Panc1 (cell line): ENCODE results near the gene LPP. TPM values are rescaled to one million over a fixed set of nuclear protein-coding genes. Genes with fewer than 3 reads are reported as not detected.

Source experiments
- ATAC-seq: fragments of 200-7000 bp; cut with Tn5 transposase; 2 replicates; pipeline ENCODE4 v1.9.1; 2020; ENCODE audit warnings: mild to moderate bottlenecking, moderate library complexity
- BruUV-seq: library from RNA; stranded (reverse); fragments of 400-500 nt; replicated peaks from 2 replicates; lab custom pipeline; 2021; lab: Mats Ljungman, UMichigan
- CTCF ChIA-PET: fragments of 300-600 bp; sonication (Branson Sonifier 250); formaldehyde crosslinking; loops from one replicate; lab custom pipeline; 2022; ENCODE audit warnings: antibody characterized with exemption; lab: Charles Lee
- POLR2A ChIA-PET: fragments of 300-600 bp; sonication (Branson Sonifier 250); formaldehyde crosslinking; loops from one replicate; lab custom pipeline; 2022; ENCODE audit warnings: antibody characterized with exemption; lab: Charles Lee
- DNase-seq: peaks from one replicate; pipeline ENCODE4 v3.0.0-alpha.2; 2010; ENCODE audit warnings: low read depth, low spot score
- H3K27ac ChIP-seq: 2 replicates; pipeline ENCODE4 v1.5.1; 2011; ENCODE audit warnings: mild to moderate bottlenecking, low read length, inconsistent platforms
- H3K27me3 ChIP-seq: fragments of 200-500 bp; sonication (Bioruptor generic); 2 replicates; pipeline ENCODE4 v1.6.0; 2014; ENCODE audit warnings: low read length, inconsistent platforms; ENCODE audit not compliant: control insufficient read depth, insufficient read depth
- H3K36me3 ChIP-seq: fragments of 200-500 bp; sonication (Bioruptor generic); 2 replicates; pipeline ENCODE4 v1.5.1; 2014; ENCODE audit warnings: inconsistent platforms, mild to moderate bottlenecking, low read length, moderate library complexity; ENCODE audit not compliant: control insufficient read depth, insufficient read depth
- H3K4me1 ChIP-seq: 2 replicates; pipeline ENCODE4 v1.5.1; 2011; ENCODE audit warnings: inconsistent platforms, mild to moderate bottlenecking, low read length, moderate library complexity; ENCODE audit not compliant: control insufficient read depth, insufficient read depth
- H3K4me3 ChIP-seq, 2 experiments: 2 replicates each; pipeline ENCODE4 v1.5.1; 2011 to 2012; ENCODE audit warnings: low read depth in 2 of 2, low read length in 2 of 2, mild to moderate bottlenecking in 2 of 2, inconsistent platforms in 1 of 2, moderate library complexity in 1 of 2
- H3K9me3 ChIP-seq: fragments of 200-500 bp; sonication (Bioruptor generic); 2 replicates; pipeline ENCODE4 v1.5.1; 2014; ENCODE audit warnings: low read depth, mild to moderate bottlenecking, inconsistent platforms, low read length, moderate library complexity; ENCODE audit not compliant: control insufficient read depth, insufficient read depth
- POLR2AphosphoS5 ChIP-seq: IDR thresholded peaks from 2 replicates; pipeline ENCODE4 v1.6.1; 2012; ENCODE audit warnings: mild to moderate bottlenecking, low read depth, low read length, moderate library complexity
- SIN3A ChIP-seq: IDR thresholded peaks from 2 replicates; pipeline ENCODE4 v1.6.1; 2012; ENCODE audit warnings: low read depth, mild to moderate bottlenecking, low read length, moderate library complexity, borderline replicate concordance; ENCODE audit not compliant: insufficient read depth
- TCF7L2 ChIP-seq: IDR thresholded peaks from 2 replicates; pipeline ENCODE4 v1.6.1; 2011; ENCODE audit warnings: mild to moderate bottlenecking, low read depth, low read length, inconsistent platforms
- in situ Hi-C: cut with HindIII; loops from 2 replicates; pipeline ENCODE4 v1.10.0; 2016; ENCODE audit warnings: low sequenced_read_pairs, low pct_unique_long_range_greater_than_20kb
- intact Hi-C: fragments of 100-400 bp; cut with micrococcal nuclease; formaldehyde crosslinking; loops from one replicate; pipeline ENCODE4 v1.10.0; 2022; ENCODE audit not compliant: unreplicated experiment
- total RNA-seq: library from RNA; stranded (reverse); gene quantifications from one replicate; pipeline ENCODE4 v1.2.1, GENCODE V29; 2021; ENCODE audit not compliant: unreplicated experiment
- TF ChIP-seq, protein P1 (sequence below): fragments of 450-650 bp; IDR thresholded peaks from 2 replicates; pipeline ENCODE4 v1.5.1; 2017; ENCODE audit warnings: mild to moderate bottlenecking
- TF ChIP-seq, protein P2 (sequence below), 2 experiments: IDR thresholded peaks; 2 replicates each; pipeline ENCODE4 v1.6.1; 2011 to 2012; ENCODE audit warnings: low read depth in 2 of 2, control low read depth in 1 of 2, low read length in 1 of 2, mild to moderate bottlenecking in 1 of 2, moderate library complexity in 1 of 2; ENCODE audit not compliant: insufficient read depth in 1 of 2

LPP gene
- total RNA-seq, 1 experiment from 2014 or later = 90.0 TPM

DNA sequence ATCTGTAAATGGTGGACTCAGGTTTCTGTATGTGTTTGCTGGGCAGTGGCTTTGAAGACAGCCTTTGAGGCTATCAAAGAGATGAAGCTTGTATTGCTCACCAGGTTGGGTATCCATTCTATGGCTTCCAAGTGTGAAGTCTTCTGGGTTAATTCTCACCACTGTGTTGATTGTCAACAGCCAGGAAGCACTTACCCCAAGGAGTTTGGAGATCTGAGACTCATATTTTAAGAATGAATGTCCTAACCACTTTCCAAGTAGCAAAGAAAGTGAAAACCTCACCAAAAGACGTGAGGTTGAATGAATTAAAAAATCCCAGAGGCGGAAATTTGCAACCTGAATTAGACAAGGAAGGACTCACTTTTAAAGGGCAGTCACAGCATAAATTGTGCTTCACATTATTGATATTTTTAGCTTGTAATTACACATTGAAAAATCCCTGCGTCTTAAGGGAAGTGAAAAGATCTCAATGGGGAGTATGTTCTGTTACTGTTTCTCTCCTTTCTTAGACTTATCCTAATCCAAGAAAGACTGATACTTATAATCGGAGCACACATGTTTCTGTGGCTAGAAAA lies 713.8 kb downstream of the LPP start:
- in situ Hi-C loops (no loop called here), intact Hi-C loops (no loop called here)
- no peak overlapping the region for H3K27ac ChIP-seq
- no peak overlapping the region for H3K4me3 ChIP-seq
- BruUV-seq = no TSS peak
- no peaks in the 10 kb centered on the region for H3K27me3 ChIP-seq
- CTCF ChIA-PET = no interaction called here
- H3K4me1 ChIP-seq = no peaks in the 10 kb centered on the region
- POLR2A ChIA-PET = no interaction called here
- TF ChIP-seq, protein P1, sequence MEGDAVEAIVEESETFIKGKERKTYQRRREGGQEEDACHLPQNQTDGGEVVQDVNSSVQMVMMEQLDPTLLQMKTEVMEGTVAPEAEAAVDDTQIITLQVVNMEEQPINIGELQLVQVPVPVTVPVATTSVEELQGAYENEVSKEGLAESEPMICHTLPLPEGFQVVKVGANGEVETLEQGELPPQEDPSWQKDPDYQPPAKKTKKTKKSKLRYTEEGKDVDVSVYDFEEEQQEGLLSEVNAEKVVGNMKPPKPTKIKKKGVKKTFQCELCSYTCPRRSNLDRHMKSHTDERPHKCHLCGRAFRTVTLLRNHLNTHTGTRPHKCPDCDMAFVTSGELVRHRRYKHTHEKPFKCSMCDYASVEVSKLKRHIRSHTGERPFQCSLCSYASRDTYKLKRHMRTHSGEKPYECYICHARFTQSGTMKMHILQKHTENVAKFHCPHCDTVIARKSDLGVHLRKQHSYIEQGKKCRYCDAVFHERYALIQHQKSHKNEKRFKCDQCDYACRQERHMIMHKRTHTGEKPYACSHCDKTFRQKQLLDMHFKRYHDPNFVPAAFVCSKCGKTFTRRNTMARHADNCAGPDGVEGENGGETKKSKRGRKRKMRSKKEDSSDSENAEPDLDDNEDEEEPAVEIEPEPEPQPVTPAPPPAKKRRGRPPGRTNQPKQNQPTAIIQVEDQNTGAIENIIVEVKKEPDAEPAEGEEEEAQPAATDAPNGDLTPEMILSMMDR = no peak
- no peak for TF ChIP-seq POLR2AphosphoS5
- TF ChIP-seq SIN3A = no peak
- no peak for TF ChIP-seq TCF7L2
- TF ChIP-seq, protein P2, sequence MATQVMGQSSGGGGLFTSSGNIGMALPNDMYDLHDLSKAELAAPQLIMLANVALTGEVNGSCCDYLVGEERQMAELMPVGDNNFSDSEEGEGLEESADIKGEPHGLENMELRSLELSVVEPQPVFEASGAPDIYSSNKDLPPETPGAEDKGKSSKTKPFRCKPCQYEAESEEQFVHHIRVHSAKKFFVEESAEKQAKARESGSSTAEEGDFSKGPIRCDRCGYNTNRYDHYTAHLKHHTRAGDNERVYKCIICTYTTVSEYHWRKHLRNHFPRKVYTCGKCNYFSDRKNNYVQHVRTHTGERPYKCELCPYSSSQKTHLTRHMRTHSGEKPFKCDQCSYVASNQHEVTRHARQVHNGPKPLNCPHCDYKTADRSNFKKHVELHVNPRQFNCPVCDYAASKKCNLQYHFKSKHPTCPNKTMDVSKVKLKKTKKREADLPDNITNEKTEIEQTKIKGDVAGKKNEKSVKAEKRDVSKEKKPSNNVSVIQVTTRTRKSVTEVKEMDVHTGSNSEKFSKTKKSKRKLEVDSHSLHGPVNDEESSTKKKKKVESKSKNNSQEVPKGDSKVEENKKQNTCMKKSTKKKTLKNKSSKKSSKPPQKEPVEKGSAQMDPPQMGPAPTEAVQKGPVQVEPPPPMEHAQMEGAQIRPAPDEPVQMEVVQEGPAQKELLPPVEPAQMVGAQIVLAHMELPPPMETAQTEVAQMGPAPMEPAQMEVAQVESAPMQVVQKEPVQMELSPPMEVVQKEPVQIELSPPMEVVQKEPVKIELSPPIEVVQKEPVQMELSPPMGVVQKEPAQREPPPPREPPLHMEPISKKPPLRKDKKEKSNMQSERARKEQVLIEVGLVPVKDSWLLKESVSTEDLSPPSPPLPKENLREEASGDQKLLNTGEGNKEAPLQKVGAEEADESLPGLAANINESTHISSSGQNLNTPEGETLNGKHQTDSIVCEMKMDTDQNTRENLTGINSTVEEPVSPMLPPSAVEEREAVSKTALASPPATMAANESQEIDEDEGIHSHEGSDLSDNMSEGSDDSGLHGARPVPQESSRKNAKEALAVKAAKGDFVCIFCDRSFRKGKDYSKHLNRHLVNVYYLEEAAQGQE (IDR thresholded peaks at IDR 0.05; ENCODE audit: insufficient read depth in 1 of 2, low read depth in 2 of 2, low read length in 1 of 2) = no peak
- ATAC-seq (no peak), DNase-seq (no peak)
- no peaks in the 10 kb centered on the region for H3K36me3 ChIP-seq
- H3K9me3 ChIP-seq = no peaks in the 10 kb centered on the region

DNA sequence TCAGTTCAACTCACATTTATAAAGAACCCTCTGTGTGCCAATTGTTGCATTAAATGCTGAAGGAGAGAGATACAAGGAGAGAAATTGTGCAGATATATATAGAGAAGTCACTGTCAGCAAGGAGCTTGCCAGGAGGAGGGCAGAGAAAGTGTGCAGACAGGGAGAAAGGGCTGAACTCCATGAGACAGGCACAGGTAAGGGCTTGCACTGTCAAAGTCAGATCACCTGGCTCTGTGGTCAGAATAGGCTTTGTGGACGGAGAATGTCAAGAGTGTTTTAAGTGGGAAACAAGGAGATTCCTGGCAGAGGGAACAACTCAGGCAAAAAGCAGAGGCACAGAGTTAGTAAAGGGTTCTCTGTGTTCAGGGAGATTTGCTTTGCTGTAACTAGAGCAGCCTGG lies 714.8 kb downstream of the LPP start:
- Histone ChIP-seq H3K27me3 (no peaks in the 10 kb centered on the region), H3K27ac (no peak overlapping the region), H3K4me1 (no peaks in the 10 kb centered on the region), H3K4me3 (no peak overlapping the region), H3K9me3 (no peaks in the 10 kb centered on the region), H3K36me3 (no peaks in the 10 kb centered on the region)
- ChIA-PET CTCF (no interaction called here), POLR2A (no interaction called here)
- intact Hi-C loops = no loop called here
- TF ChIP-seq SIN3A = no peak
- no peak for TF ChIP-seq POLR2AphosphoS5
- TF ChIP-seq, protein P1 = no peak
- TF ChIP-seq, protein P2 (IDR thresholded peaks at IDR 0.05; ENCODE audit: insufficient read depth in 1 of 2, low read depth in 2 of 2, low read length in 1 of 2) = no peak
- TF ChIP-seq TCF7L2 = no peak
- in situ Hi-C loops = no loop called here
- no peak for ATAC-seq
- no TSS peak for BruUV-seq
- DNase-seq = no peak
